HEK293 (cell line): ENCODE measurements around the gene COMMD2.

ENCODE experiments used
- CTCF ChIP-seq: fragments of 450-650 bp; formaldehyde crosslinking; IDR thresholded peaks from 2 replicates; pipeline ENCODE4 v1.5.1; 2016; ENCODE audit warnings: missing biosample characterization, missing genetic modification characterization
- GLI2 ChIP-seq: fragments of 450-650 bp; formaldehyde crosslinking; IDR thresholded peaks from 2 replicates; pipeline ENCODE4; 2017; ENCODE audit warnings: missing biosample characterization, missing genetic modification characterization, low read depth, borderline replicate concordance
- HOXA7 ChIP-seq: sonication (generic); formaldehyde crosslinking; IDR thresholded peaks from 2 replicates; pipeline ENCODE4 v1.8.1; 2022; ENCODE audit warnings: missing genetic modification reagents, borderline replicate concordance
- KLF17 ChIP-seq: fragments of 450-650 bp; formaldehyde crosslinking; IDR thresholded peaks from 2 replicates; pipeline ENCODE4 v1.5.1; 2016; ENCODE audit warnings: missing biosample characterization, missing genetic modification characterization
- MEIS1 ChIP-seq: sonication (generic); formaldehyde crosslinking; IDR thresholded peaks from 2 replicates; pipeline ENCODE4 v1.8.1; 2022; ENCODE audit warnings: missing genetic modification reagents, mild to moderate bottlenecking, borderline replicate concordance
- MYNN ChIP-seq: fragments of 450-650 bp; formaldehyde crosslinking; IDR thresholded peaks from 2 replicates; pipeline ENCODE4 v1.5.1; 2016; ENCODE audit warnings: missing biosample characterization, missing genetic modification characterization, borderline replicate concordance
- ZBTB44 ChIP-seq: fragments of 450-650 bp; IDR thresholded peaks from 2 replicates; pipeline ENCODE4 v1.5.1; 2018; ENCODE audit warnings: missing biosample characterization, mild to moderate bottlenecking, missing genetic modification characterization
- ZBTB8A ChIP-seq: fragments of 450-650 bp; formaldehyde crosslinking; IDR thresholded peaks from 2 replicates; pipeline ENCODE4 v1.5.1; 2016; ENCODE audit warnings: missing biosample characterization, missing genetic modification characterization
- ZNF274 ChIP-seq, 2 experiments: fragments of 200-500 bp in 1 of 2; fragments of 450-650 bp in 1 of 2; sonication (Bioruptor generic) in 1 of 2; formaldehyde crosslinking in 1 of 2; IDR thresholded peaks; 2 replicates each; pipeline versions ENCODE4 v1.5.1 to v1.6.1; 2014 to 2016; ENCODE audit warnings: borderline replicate concordance in 1 of 2, inconsistent platforms in 1 of 2, low read length in 1 of 2, missing biosample characterization in 1 of 2, missing genetic modification characterization in 1 of 2
- ZNF350 ChIP-seq: fragments of 450-650 bp; formaldehyde crosslinking; IDR thresholded peaks from 2 replicates; pipeline ENCODE4 v1.5.0; 2017; ENCODE audit warnings: missing biosample characterization, mild to moderate bottlenecking, missing genetic modification characterization
- ZSCAN30 ChIP-seq: fragments of 450-650 bp; IDR thresholded peaks from 2 replicates; pipeline ENCODE4 v1.5.1; 2018; ENCODE audit warnings: missing biosample characterization, mild to moderate bottlenecking, missing genetic modification characterization, moderate library complexity
- TF ChIP-seq, protein P1 (sequence below): fragments of 450-650 bp; formaldehyde crosslinking; IDR thresholded peaks from 2 replicates; pipeline ENCODE4 v1.5.1; 2016; ENCODE audit warnings: missing biosample characterization, missing genetic modification characterization, low read depth
- TF ChIP-seq, protein P2 (sequence below): fragments of 450-650 bp; formaldehyde crosslinking; IDR thresholded peaks from 2 replicates; pipeline ENCODE4 v1.5.1; 2016; ENCODE audit warnings: missing biosample characterization, missing genetic modification characterization

DNA sequence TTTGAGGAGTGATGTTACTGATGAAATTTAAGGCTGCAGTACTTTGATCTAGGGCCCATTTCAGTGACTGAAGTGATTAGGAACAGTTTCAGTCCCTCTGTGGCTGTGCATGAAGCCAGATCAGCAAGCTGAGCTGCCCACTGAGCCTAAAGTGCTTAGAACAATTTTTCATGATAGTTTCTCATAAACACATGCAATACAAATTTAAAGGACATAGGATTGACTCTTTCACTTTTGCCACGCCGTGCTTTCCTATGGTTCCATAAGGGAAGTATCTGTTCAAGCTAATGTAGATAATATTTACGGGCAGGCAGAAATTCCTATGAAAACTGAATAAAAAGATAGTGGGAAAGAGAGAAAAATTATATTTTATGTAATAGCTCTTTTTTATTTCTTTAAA lies 29.5 kb upstream of the COMMD2 start:
- no peak for TF ChIP-seq ZBTB44
- TF ChIP-seq HOXA7 = no peak
- no peak for TF ChIP-seq ZSCAN30 (tag by site-specific recombination)
- no peak for TF ChIP-seq CTCF (tag by site-specific recombination)
- TF ChIP-seq KLF17 (tag by site-specific recombination) = no peak
- TF ChIP-seq MYNN = no peak
- TF ChIP-seq GLI2 (tag by site-specific recombination) = no peak
- no peak for TF ChIP-seq ZBTB8A (tag by site-specific recombination)
- TF ChIP-seq ZNF350 (tag by site-specific recombination) = no peak
- TF ChIP-seq ZNF274 (IDR thresholded peaks at IDR 0.05; ENCODE audit: low read length) = no peak
- TF ChIP-seq ZNF274 (tag by site-specific recombination; IDR thresholded peaks at IDR 0.05; ENCODE audit: borderline replicate concordance) = no peak
- TF ChIP-seq, protein P1, sequence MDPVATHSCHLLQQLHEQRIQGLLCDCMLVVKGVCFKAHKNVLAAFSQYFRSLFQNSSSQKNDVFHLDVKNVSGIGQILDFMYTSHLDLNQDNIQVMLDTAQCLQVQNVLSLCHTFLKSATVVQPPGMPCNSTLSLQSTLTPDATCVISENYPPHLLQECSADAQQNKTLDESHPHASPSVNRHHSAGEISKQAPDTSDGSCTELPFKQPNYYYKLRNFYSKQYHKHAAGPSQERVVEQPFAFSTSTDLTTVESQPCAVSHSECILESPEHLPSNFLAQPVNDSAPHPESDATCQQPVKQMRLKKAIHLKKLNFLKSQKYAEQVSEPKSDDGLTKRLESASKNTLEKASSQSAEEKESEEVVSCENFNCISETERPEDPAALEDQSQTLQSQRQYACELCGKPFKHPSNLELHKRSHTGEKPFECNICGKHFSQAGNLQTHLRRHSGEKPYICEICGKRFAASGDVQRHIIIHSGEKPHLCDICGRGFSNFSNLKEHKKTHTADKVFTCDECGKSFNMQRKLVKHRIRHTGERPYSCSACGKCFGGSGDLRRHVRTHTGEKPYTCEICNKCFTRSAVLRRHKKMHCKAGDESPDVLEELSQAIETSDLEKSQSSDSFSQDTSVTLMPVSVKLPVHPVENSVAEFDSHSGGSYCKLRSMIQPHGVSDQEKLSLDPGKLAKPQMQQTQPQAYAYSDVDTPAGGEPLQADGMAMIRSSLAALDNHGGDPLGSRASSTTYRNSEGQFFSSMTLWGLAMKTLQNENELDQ (tag by site-specific recombination) = no peak
- no peak for TF ChIP-seq MEIS1 (CRISPR knock-in tag)
- TF ChIP-seq, protein P2, sequence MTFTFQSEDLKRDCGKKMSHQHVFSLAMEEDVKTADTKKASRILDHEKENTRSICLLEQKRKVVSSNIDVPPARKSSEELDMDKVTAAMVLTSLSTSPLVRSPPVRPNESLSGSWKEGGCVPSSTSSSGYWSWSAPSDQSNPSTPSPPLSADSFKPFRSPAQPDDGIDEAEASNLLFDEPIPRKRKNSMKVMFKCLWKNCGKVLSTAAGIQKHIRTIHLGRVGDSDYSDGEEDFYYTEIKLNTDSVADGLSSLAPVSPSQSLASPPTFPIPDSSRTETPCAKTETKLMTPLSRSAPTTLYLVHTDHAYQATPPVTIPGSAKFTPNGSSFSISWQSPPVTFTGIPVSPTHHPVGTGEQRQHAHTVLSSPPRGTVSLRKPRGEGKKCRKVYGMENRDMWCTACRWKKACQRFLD (tag by site-specific recombination) = no peak
